Mucosa of descending colon (tissue), 3 donors: Measurements from ENCODE around the gene CPXM1. TPM values are rescaled to one million over a fixed set of nuclear protein-coding genes. Genes with fewer than 3 reads are reported as not detected.
"Not testable (repeated sequence)": the region's sequence is repeated elsewhere in the genome, so short reads cannot be mapped to it uniquely, and the experiment has no call there.

Source experiments
- ATAC-seq: fragments of 200-7000 bp; cut with Tn5 transposase; one replicate; pipeline ENCODE4 v1.9.1; 2020; ENCODE audit warnings: mild to moderate bottlenecking, moderate library complexity
- DNase-seq, 3 donors: peaks; one replicate each; pipeline ENCODE4 v3.0.0-alpha.2; 2020
- H3K36me3 ChIP-seq: fragments of 200-600 bp; one replicate; pipeline ENCODE4 v1.8.0; 2021; ENCODE audit warnings: low read depth, mild to moderate bottlenecking
- H3K4me1 ChIP-seq: fragments of 200-600 bp; one replicate; pipeline ENCODE4 v1.8.0; 2021; ENCODE audit warnings: low read depth, mild to moderate bottlenecking
- H3K4me3 ChIP-seq: fragments of 200-600 bp; one replicate; pipeline ENCODE4 v1.8.0; 2021; ENCODE audit warnings: mild to moderate bottlenecking
- H3K9me3 ChIP-seq: fragments of 200-600 bp; one replicate; pipeline ENCODE4 v1.8.0; 2021; ENCODE audit warnings: mild to moderate bottlenecking
- CTCF ChIP-seq: fragments of 200-600 bp; IDR thresholded peaks from one replicate; pipeline ENCODE4 v1.8.0; 2022; ENCODE audit warnings: antibody characterized with exemption, mild to moderate bottlenecking
- intact Hi-C, 2 donors: fragments of 100-400 bp; cut with DNase I in 1 of 2; cut with micrococcal nuclease in 1 of 2; formaldehyde crosslinking; loops; one replicate each; pipeline versions ENCODE4 v1.11.0 to v1.11.1; 2022; cut with DNase I, micrococcal nuclease
- total RNA-seq, 3 donors: library from RNA; stranded (reverse); fragmentation: NEBNext Ultra II Directional in 2 of 3; extraction: Animal tissue kit (Norgen Biotek cat#: 25700) in 2 of 3; gene quantifications; one replicate each; pipeline versions ENCODE4 v1.2.1 to v1.2.4, GENCODE V29; 2021 to 2023
- donor health status: DM: no; HTN: no; CAD: no; lungs with moderate emphysema.
- donor health status: DM: no; HTN: no; CAD: no.
- donor health status: DM: no; HTN: yes; CAD: no.

The CPXM1 gene
- total RNA-seq, 3 donors from 2014 or later, result 1.7 to 7.1 TPM; not detected in 1

- intact Hi-C loops, result no loop called here
- no peak for DNase-seq
- no peak for ATAC-seq
- no peaks in the 10 kb centered on the region for H3K4me1 ChIP-seq
- H3K9me3 ChIP-seq, result no peaks in the 10 kb centered on the region
- no peaks in the 10 kb centered on the region for H3K36me3 ChIP-seq
- TF ChIP-seq CTCF, result no peak
- H3K4me3 ChIP-seq, result no peak overlapping the region
Measured at GRCh38 chr20:2815242-2815900, 14.9 kb upstream of the CPXM1 start.

GRCh38 chr20:2814587-2815051 lies 14.2 kb upstream of the CPXM1 start, which contains the start of gene C20orf141:
C20orf141 (plus strand) TSS chr20:2814987; CDS start chr20:2815185, 198 bp downstream.
- no peak for TF ChIP-seq CTCF
- no peak for DNase-seq
- ATAC-seq, result peak; percentile 54
- Histone ChIP-seq H3K4me1 (no peaks in the 10 kb centered on the region), H3K9me3 (no peaks in the 10 kb centered on the region), H3K36me3 (no peaks in the 10 kb centered on the region), H3K4me3 (no peak within 1 kb of the TSS)
- intact Hi-C loops, result no loop called here

- no peak for TF ChIP-seq CTCF
- intact Hi-C loops, result no loop called here
- peaks cover 4% of the 10 kb centered on the region for H3K4me1 ChIP-seq
- H3K9me3 ChIP-seq, result no peaks in the 10 kb centered on the region
- DNase-seq (no peak), ATAC-seq (no peak)
- no peaks in the 10 kb centered on the region for H3K36me3 ChIP-seq
- no peak overlapping the region for H3K4me3 ChIP-seq
Measured at GRCh38 chr20:2814076-2814475, 13.6 kb upstream of the CPXM1 start.

GRCh38 chr20:2812189-2812588 lies 11.8 kb upstream of the CPXM1 start:
- no peaks in the 10 kb centered on the region for H3K36me3 ChIP-seq

GRCh38 chr20:2809690-2810089 lies 9.3 kb upstream of the CPXM1 start:
- DNase-seq, result no peak
- Histone ChIP-seq H3K4me1 (peaks cover 7% of the 10 kb centered on the region), H3K9me3 (no peaks in the 10 kb centered on the region), H3K4me3 (no peak overlapping the region), H3K36me3 (no peaks in the 10 kb centered on the region)
- intact Hi-C loops, result no loop called here
- TF ChIP-seq CTCF, result no peak
- ATAC-seq, result no peak

More at GRCh38 chr20:2812189-2812588, 11.8 kb upstream of the CPXM1 start:
- ATAC-seq (no peak), DNase-seq (no peak)
- intact Hi-C loops, result no loop called here
- H3K4me1 ChIP-seq, result peaks cover 4% of the 10 kb centered on the region
- no peak for TF ChIP-seq CTCF
- no peak overlapping the region for H3K4me3 ChIP-seq
- H3K9me3 ChIP-seq, result no peaks in the 10 kb centered on the region

- H3K36me3 ChIP-seq, intact Hi-C loops, ATAC-seq: not testable (repeated sequence)
Measured at GRCh38 chr20:2807929-2808328, 7.5 kb upstream of the CPXM1 start.

More at GRCh38 chr20:2807929-2808328, 7.5 kb upstream of the CPXM1 start:
- not testable (repeated sequence) for H3K9me3 ChIP-seq, DNase-seq, H3K4me1 ChIP-seq, H3K4me3 ChIP-seq
